ENCODE data around the gene KCNG2.
"Not testable (repeated sequence)": the region's sequence is repeated elsewhere in the genome, so short reads cannot be mapped to it uniquely, and the experiment has no call there.

KCNG2 gene

GRCh38 chr18:79752946-79753345 lies 44.8 kb upstream of the KCNG2 start:
- not testable (repeated sequence) for H4K20me1 ChIP-seq (ENCODE audit: insufficient read depth); H3K79me2 ChIP-seq (ENCODE audit: insufficient read depth, low read depth); H3K4me3 ChIP-seq (IDR thresholded peaks at IDR 0.05; ENCODE audit: insufficient read depth, low read depth, low read length); H3K27ac ChIP-seq; H3K27me3 ChIP-seq (ENCODE audit: insufficient read depth, low read depth); H3K36me3 ChIP-seq (ENCODE audit: insufficient read depth); H2AFZ ChIP-seq (ENCODE audit: low read depth); H3K4me1 ChIP-seq (ENCODE audit: low read depth, poor library complexity, severe bottlenecking); H3K4me2 ChIP-seq; H3K9ac ChIP-seq

GRCh38 chr18:79753391-79753851 lies 44.3 kb upstream of the KCNG2 start:
- Histone ChIP-seq H4K20me1 (ENCODE audit: insufficient read depth) (no peaks in the 10 kb centered on the region), H3K36me3 (ENCODE audit: insufficient read depth) (no peaks in the 10 kb centered on the region; the same call in 1 of the 2 replicates)

DNA sequence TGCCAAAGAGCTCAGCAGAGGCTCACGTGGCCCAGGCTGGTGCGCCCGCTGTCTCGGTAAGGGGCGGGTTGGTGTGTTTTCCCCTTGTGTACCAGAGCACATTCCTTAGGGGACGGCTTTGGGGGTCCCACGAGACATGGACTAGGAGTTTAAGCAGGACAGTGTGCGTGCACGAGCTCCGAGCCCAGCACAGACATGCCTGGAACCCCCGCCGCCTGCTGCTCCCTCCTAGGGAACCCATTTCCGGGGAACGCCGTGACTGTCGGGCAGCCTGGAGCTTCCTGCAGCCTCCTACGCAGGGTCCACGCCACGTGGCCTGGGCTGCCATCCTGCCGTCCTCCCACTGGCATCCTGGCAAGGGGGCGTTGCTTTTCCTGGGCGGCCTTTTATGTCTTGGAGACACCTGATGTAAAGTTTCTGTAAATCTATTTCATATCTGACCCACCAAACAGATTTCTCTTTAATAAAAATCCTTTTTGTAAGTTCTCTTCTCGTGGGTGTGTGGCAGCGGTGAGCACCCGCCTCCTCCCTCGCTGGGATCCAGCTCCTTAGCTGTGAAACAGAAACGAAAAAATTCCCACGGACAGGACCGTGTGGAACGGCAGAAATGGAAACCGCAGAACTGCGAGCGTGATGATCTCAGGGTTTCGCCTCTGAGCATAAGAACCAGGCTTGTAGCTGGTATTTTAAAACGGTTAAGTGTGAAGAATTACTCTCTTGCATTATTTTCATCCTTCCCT lies 43.5 kb upstream of the KCNG2 start:
- TF ChIP-seq CTCF (conservative IDR thresholded peaks at IDR 0.05; ENCODE audit: low read depth, low read length) = no peak
- no peaks in the 10 kb centered on the region for H3K79me2 ChIP-seq (ENCODE audit: insufficient read depth, low read depth)
- H4K20me1 ChIP-seq (ENCODE audit: insufficient read depth) = no peaks in the 10 kb centered on the region
- H3K36me3 ChIP-seq (ENCODE audit: insufficient read depth) = no peaks in the 10 kb centered on the region; the same call in 1 of the 2 replicates
- no peak overlapping the region for H3K9ac ChIP-seq
- no peak overlapping the region for H2AFZ ChIP-seq (ENCODE audit: low read depth)
- no peak overlapping the region for H3K4me3 ChIP-seq (IDR thresholded peaks at IDR 0.05; ENCODE audit: insufficient read depth, low read depth, low read length)
- H3K4me2 ChIP-seq = no peak overlapping the region
- H3K4me1 ChIP-seq (ENCODE audit: low read depth, poor library complexity, severe bottlenecking) = no peaks in the 10 kb centered on the region
- no peaks in the 10 kb centered on the region for H3K27me3 ChIP-seq (ENCODE audit: insufficient read depth, low read depth)
- H3K27ac ChIP-seq = no peak overlapping the region

More at GRCh38 chr18:79753391-79753851, 44.3 kb upstream of the KCNG2 start:
- no peaks in the 10 kb centered on the region for H3K79me2 ChIP-seq (ENCODE audit: insufficient read depth, low read depth)
- TF ChIP-seq CTCF (conservative IDR thresholded peaks at IDR 0.05; ENCODE audit: low read depth, low read length) = no peak
- H3K4me2 ChIP-seq = no peak overlapping the region
- no peaks in the 10 kb centered on the region for H3K4me1 ChIP-seq (ENCODE audit: low read depth, poor library complexity, severe bottlenecking)
- H2AFZ ChIP-seq (ENCODE audit: low read depth) = no peak overlapping the region
- no peak overlapping the region for H3K9ac ChIP-seq
- H3K27ac ChIP-seq = no peak overlapping the region
- H3K27me3 ChIP-seq (ENCODE audit: insufficient read depth, low read depth) = no peaks in the 10 kb centered on the region
- H3K4me3 ChIP-seq (IDR thresholded peaks at IDR 0.05; ENCODE audit: insufficient read depth, low read depth, low read length) = no peak overlapping the region

DNA sequence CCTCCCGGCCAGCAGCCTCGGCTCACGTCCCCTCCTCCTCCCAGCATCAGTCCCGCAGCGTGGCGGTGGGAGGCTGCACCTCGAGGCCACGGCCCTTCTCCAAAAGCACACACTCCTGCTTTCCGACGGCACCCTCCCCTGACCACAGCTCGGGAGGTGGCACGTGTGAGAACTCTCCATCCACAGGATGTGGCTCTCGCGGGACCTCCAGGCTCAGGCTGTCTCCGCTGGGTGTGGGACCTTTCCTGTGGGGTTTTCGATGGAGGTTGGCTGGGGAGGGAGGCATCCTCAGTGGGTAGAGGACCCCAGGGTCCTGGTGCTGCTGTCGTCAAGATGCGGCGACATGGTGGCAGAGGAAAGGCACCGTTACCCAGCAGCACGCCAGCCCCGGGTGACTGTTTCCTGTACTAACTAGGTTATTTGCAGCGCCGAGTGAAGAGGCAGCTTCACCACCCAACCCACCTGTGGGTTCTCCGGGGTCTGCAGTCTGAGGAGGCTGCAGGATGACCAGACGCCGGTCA lies 42.8 kb upstream of the KCNG2 start:
- TF ChIP-seq CTCF (conservative IDR thresholded peaks at IDR 0.05; ENCODE audit: low read depth, low read length) = no peak
- no peak overlapping the region for H3K4me2 ChIP-seq
- no peak overlapping the region for H3K27ac ChIP-seq
- no peaks in the 10 kb centered on the region; the same call in 1 of the 2 replicates for H3K36me3 ChIP-seq (ENCODE audit: insufficient read depth)
- no peak overlapping the region for H2AFZ ChIP-seq (ENCODE audit: low read depth)
- no peak overlapping the region for H3K9ac ChIP-seq
- H3K4me1 ChIP-seq (ENCODE audit: low read depth, poor library complexity, severe bottlenecking) = no peaks in the 10 kb centered on the region
- no peaks in the 10 kb centered on the region for H3K27me3 ChIP-seq (ENCODE audit: insufficient read depth, low read depth)
- no peaks in the 10 kb centered on the region for H4K20me1 ChIP-seq (ENCODE audit: insufficient read depth)
- no peak overlapping the region for H3K4me3 ChIP-seq (IDR thresholded peaks at IDR 0.05; ENCODE audit: insufficient read depth, low read depth, low read length)
- no peaks in the 10 kb centered on the region for H3K79me2 ChIP-seq (ENCODE audit: insufficient read depth, low read depth)

Data from KMS-11 (cell line).